PC-3 (cell line): ENCODE results near the gene CLEC2A. TPM values are rescaled to one million over a fixed set of nuclear protein-coding genes. Genes with fewer than 3 reads are reported as not detected.

Experiments used
- ATAC-seq: fragments of 200-7000 bp; cut with Tn5 transposase; 2 replicates; pipeline ENCODE4 v1.9.1; 2020; ENCODE audit warnings: mild to moderate bottlenecking, moderate library complexity
- BruUV-seq: library from RNA; stranded (reverse); fragments of 400-500 nt; replicated peaks from 2 replicates; lab custom pipeline; 2021; lab: Mats Ljungman, UMichigan
- CTCF ChIA-PET: fragments of 300-600 bp; sonication (Branson Sonifier 250); formaldehyde crosslinking; loops from one replicate; lab custom pipeline; 2022; ENCODE audit warnings: antibody characterized with exemption; lab: Charles Lee
- POLR2A ChIA-PET: fragments of 300-600 bp; sonication (Branson Sonifier 250); formaldehyde crosslinking; loops from one replicate; lab custom pipeline; 2022; ENCODE audit warnings: antibody characterized with exemption; ENCODE audit not compliant: unreplicated experiment; lab: Charles Lee
- DNase-seq: peaks from one replicate; pipeline ENCODE4 v3.0.0-alpha.2; 2015
- H2AFZ ChIP-seq: fragments of 300-600 bp; sonication (generic); 2 replicates; pipeline ENCODE4 v1.6.0; 2016; ENCODE audit warnings: antibody characterized with exemption, low read length
- H3F3A ChIP-seq: fragments of 300-600 bp; sonication (generic); one replicate; pipeline ENCODE4 v1.6.0; 2017; ENCODE audit warnings: antibody characterized with exemption, low read length, control low read depth, mild to moderate bottlenecking; ENCODE audit not compliant: unreplicated experiment
- H3K27ac ChIP-seq: fragments of 300-600 bp; sonication (generic); 2 replicates; pipeline ENCODE4 v1.5.1; 2016; ENCODE audit warnings: mild to moderate bottlenecking, low read length
- H3K27me3 ChIP-seq: fragments of 300-600 bp; sonication (generic); 2 replicates; pipeline ENCODE4 v1.6.1; 2016; ENCODE audit warnings: low read length, mixed read lengths
- H3K36me3 ChIP-seq: fragments of 300-600 bp; sonication (generic); 2 replicates; pipeline ENCODE4 v1.6.1; 2016; ENCODE audit warnings: low read depth, mixed run types, low read length, mixed read lengths
- H3K4me1 ChIP-seq: fragments of 300-600 bp; sonication (generic); 2 replicates; pipeline ENCODE4 v1.5.1; 2016; ENCODE audit warnings: low read length; ENCODE audit not compliant: insufficient read depth
- H3K4me2 ChIP-seq: fragments of 300-600 bp; sonication (generic); 2 replicates; pipeline ENCODE4 v1.6.0; 2016; ENCODE audit warnings: low read length
- H3K4me3 ChIP-seq: fragments of 300-600 bp; sonication (generic); 2 replicates; pipeline ENCODE4 v1.5.1; 2016; ENCODE audit warnings: mild to moderate bottlenecking, low read length, mixed read lengths
- H3K79me2 ChIP-seq: fragments of 300-600 bp; sonication (generic); 2 replicates; pipeline ENCODE4 v1.6.1; 2017; ENCODE audit warnings: low read length, mixed read lengths
- H3K9ac ChIP-seq: fragments of 300-600 bp; sonication (generic); 2 replicates; pipeline ENCODE4 v1.6.0; 2016; ENCODE audit warnings: mild to moderate bottlenecking, low read length
- H3K9me2 ChIP-seq: fragments of 300-600 bp; sonication (generic); replicated peaks from 2 replicates; pipeline ENCODE4 v1.6.1; 2016; ENCODE audit warnings: mixed run types, low read length, mixed read lengths
- H3K9me3 ChIP-seq: fragments of 300-600 bp; sonication (generic); 2 replicates; pipeline ENCODE4 v1.6.1; 2016; ENCODE audit warnings: low read length, mixed read lengths
- H4K20me1 ChIP-seq: fragments of 300-600 bp; sonication (generic); 2 replicates; pipeline ENCODE4 v1.6.1; 2016; ENCODE audit warnings: low read length, mixed read lengths
- EZH2 ChIP-seq: fragments of 300-600 bp; sonication (generic); IDR thresholded peaks from one replicate; pipeline ENCODE4 v1.6.1; 2017; ENCODE audit warnings: antibody characterized with exemption, mild to moderate bottlenecking, low read length; ENCODE audit not compliant: unreplicated experiment
- EZH2phosphoT487 ChIP-seq: fragments of 300-600 bp; sonication (generic); IDR thresholded peaks from 2 replicates; pipeline ENCODE4 v1.6.1; 2018; ENCODE audit warnings: mild to moderate bottlenecking, antibody characterized with exemption, low read length, borderline replicate concordance
- intact Hi-C: fragments of 100-400 bp; cut with micrococcal nuclease; formaldehyde crosslinking; loops from 2 replicates; pipeline ENCODE4 v1.9.0; 2023
- total RNA-seq: library from RNA; depleted of rRNA; stranded (reverse); fragments of >200 nt; gene quantifications from 2 replicates; pipeline ENCODE4 v1.2.3, GENCODE V29; 2014
- TF ChIP-seq, protein P1 (sequence below): fragments of 300-600 bp; sonication (generic); conservative IDR thresholded peaks from 2 replicates; pipeline ENCODE4 v1.5.1; 2017; ENCODE audit warnings: antibody characterized with exemption, low read depth, mild to moderate bottlenecking, low read length

The CLEC2A gene
- total RNA-seq, 1 experiment from 2014 or later = not detected

GRCh38 chr12:9910716-9911421 lies 21.3 kb downstream of the CLEC2A start:
- Histone ChIP-seq H2AFZ (no peak overlapping the region), H3F3A (no peaks in the 10 kb centered on the region), H3K27me3 (peaks cover 15% of the 10 kb centered on the region; the same call in 1 of the 2 replicates), H3K36me3 (no peaks in the 10 kb centered on the region), H4K20me1 (no peaks in the 10 kb centered on the region), H3K4me1 (no peaks in the 10 kb centered on the region), H3K4me2 (no peak overlapping the region), H3K9ac (no peak overlapping the region), H3K4me3 (no peak overlapping the region), H3K9me2 (no peaks in the 10 kb centered on the region), H3K27ac (no peak overlapping the region), H3K9me3 (0 out of 2 replicates have a peak, but pooled peaks cover 5% of the 10 kb centered on the region), H3K79me2 (no peaks in the 10 kb centered on the region)
- intact Hi-C loops = no loop called here
- ChIA-PET POLR2A (no interaction called here), CTCF (no interaction called here)
- ATAC-seq (no peak), DNase-seq (no peak)
- no TSS peak for BruUV-seq
- TF ChIP-seq EZH2 (no peak), EZH2phosphoT487 (no peak)
- TF ChIP-seq, protein P1, sequence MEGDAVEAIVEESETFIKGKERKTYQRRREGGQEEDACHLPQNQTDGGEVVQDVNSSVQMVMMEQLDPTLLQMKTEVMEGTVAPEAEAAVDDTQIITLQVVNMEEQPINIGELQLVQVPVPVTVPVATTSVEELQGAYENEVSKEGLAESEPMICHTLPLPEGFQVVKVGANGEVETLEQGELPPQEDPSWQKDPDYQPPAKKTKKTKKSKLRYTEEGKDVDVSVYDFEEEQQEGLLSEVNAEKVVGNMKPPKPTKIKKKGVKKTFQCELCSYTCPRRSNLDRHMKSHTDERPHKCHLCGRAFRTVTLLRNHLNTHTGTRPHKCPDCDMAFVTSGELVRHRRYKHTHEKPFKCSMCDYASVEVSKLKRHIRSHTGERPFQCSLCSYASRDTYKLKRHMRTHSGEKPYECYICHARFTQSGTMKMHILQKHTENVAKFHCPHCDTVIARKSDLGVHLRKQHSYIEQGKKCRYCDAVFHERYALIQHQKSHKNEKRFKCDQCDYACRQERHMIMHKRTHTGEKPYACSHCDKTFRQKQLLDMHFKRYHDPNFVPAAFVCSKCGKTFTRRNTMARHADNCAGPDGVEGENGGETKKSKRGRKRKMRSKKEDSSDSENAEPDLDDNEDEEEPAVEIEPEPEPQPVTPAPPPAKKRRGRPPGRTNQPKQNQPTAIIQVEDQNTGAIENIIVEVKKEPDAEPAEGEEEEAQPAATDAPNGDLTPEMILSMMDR = no peak

DNA sequence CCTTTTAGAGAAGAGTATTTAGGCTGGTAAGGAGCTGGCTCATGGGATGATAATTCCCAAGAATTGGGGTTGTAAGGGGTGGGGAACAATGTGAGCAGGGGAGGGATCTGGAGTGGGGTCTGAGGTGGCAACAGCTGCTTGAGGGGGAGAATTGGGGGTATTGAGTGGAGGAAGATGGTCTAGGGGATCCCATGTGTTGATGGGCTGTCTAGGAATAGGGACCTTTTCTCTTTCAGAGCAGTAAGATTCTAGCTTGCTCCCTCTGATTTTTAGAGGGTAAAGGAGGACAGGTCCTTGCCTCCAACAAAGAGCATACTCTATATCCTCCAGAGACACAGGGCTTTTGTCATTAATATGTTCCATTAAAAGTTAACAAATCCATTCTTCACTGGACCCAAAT lies 22.4 kb downstream of the CLEC2A start:
- Histone ChIP-seq H3K9ac (no peak overlapping the region), H3K79me2 (no peaks in the 10 kb centered on the region), H3F3A (no peaks in the 10 kb centered on the region), H3K4me2 (no peak overlapping the region), H3K27ac (no peak overlapping the region), H3K4me3 (no peak overlapping the region), H2AFZ (no peak overlapping the region), H3K4me1 (no peaks in the 10 kb centered on the region), H3K9me3 (0 out of 2 replicates have a peak, but pooled peaks cover 5% of the 10 kb centered on the region), H3K36me3 (no peaks in the 10 kb centered on the region), H4K20me1 (no peaks in the 10 kb centered on the region), H3K9me2 (no peaks in the 10 kb centered on the region), H3K27me3 (peaks cover 15% of the 10 kb centered on the region; the same call in 1 of the 2 replicates)
- intact Hi-C loops = no loop called here
- ChIA-PET POLR2A (no interaction called here), CTCF (no interaction called here)
- ATAC-seq = no peak
- DNase-seq = no peak
- BruUV-seq = no TSS peak
- TF ChIP-seq, protein P1 = no peak
- no peak for TF ChIP-seq EZH2phosphoT487
- TF ChIP-seq EZH2 = no peak

- BruUV-seq = no TSS peak
- H3F3A ChIP-seq = no peaks in the 10 kb centered on the region
- H2AFZ ChIP-seq = no peak overlapping the region
- no peaks in the 10 kb centered on the region for H3K4me1 ChIP-seq
- H3K79me2 ChIP-seq = no peaks in the 10 kb centered on the region
- H3K4me3 ChIP-seq = no peak overlapping the region
- peaks cover 15% of the 10 kb centered on the region; the same call in 1 of the 2 replicates for H3K27me3 ChIP-seq
- POLR2A ChIA-PET = no interaction called here
- no peak overlapping the region for H3K4me2 ChIP-seq
- H3K9me2 ChIP-seq = no peaks in the 10 kb centered on the region
- ATAC-seq = no peak
- CTCF ChIA-PET = no interaction called here
- H4K20me1 ChIP-seq = no peaks in the 10 kb centered on the region
- H3K36me3 ChIP-seq = no peaks in the 10 kb centered on the region
- H3K9ac ChIP-seq = no peak overlapping the region
- H3K27ac ChIP-seq = no peak overlapping the region
- no peak for DNase-seq
- H3K9me3 ChIP-seq = 0 out of 2 replicates have a peak, but pooled peaks cover 5% of the 10 kb centered on the region
- TF ChIP-seq, protein P1 = no peak
- no peak for TF ChIP-seq EZH2phosphoT487
- no peak for TF ChIP-seq EZH2
- intact Hi-C loops = no loop called here
Measured at GRCh38 chr12:9908350-9908749, 23.8 kb downstream of the CLEC2A start.
